Amygdala (tissue), 56 donors: ENCODE results near the gene PIM1.
"Not testable (repeated sequence)": the region's sequence is repeated elsewhere in the genome, so short reads cannot be mapped to it uniquely, and the experiment has no call there.

Experiments
- DNase-seq, 56 donors: peaks; one replicate each; lab custom pipeline; 2025; lab: John Stamatoyannopoulos, UW

Gene PIM1

GRCh38 chr6:37185949-37186720 is 16.2 kb downstream of the PIM1 start:
- DNase-seq: not testable (repeated sequence)

- DNase-seq: no peak
Observed at GRCh38 chr6:37187321-37188022, 17.5 kb downstream of the PIM1 start.

GRCh38 chr6:37188962-37189510 is 19.1 kb downstream of the PIM1 start:
- no peak for DNase-seq

GRCh38 chr6:37190159-37190535 is 20.2 kb downstream of the PIM1 start:
- no peak for DNase-seq

- DNase-seq: no peak
Observed at GRCh38 chr6:37192666-37193065, 22.7 kb downstream of the PIM1 start.

- DNase-seq: not testable (repeated sequence)
Observed at GRCh38 chr6:37194886-37195285, 24.9 kb downstream of the PIM1 start.

- DNase-seq: not testable (repeated sequence)
Observed at GRCh38 chr6:37196451-37196850, 26.5 kb downstream of the PIM1 start.

- no peak for DNase-seq
Observed at GRCh38 chr6:37200085-37200484, 30.1 kb downstream of the PIM1 start.

GRCh38 chr6:37201726-37202125 is 31.8 kb downstream of the PIM1 start:
- no peak for DNase-seq

- DNase-seq: no peak
Observed at GRCh38 chr6:37202788-37203491, 33.0 kb downstream of the PIM1 start.

- DNase-seq: no peak
Observed at GRCh38 chr6:37204014-37204751, 34.2 kb downstream of the PIM1 start.

- DNase-seq: no peak
Observed at GRCh38 chr6:37205175-37205996, 35.4 kb downstream of the PIM1 start.

- no peak for DNase-seq
Observed at GRCh38 chr6:37205997-37206340, 36.0 kb downstream of the PIM1 start.

- DNase-seq: no peak
Observed at GRCh38 chr6:37206622-37207021, 36.7 kb downstream of the PIM1 start.

- peak in 41 of 56 donors; percentile 1 to 75 (median 30) for DNase-seq
Observed at GRCh38 chr6:37207903-37208456, 38.0 kb downstream of the PIM1 start.

GRCh38 chr6:37208793-37209192 is 38.8 kb downstream of the PIM1 start:
- DNase-seq: no peak

- DNase-seq: no peak
Observed at GRCh38 chr6:37209461-37210205, 39.7 kb downstream of the PIM1 start.

- peak in 44 of 56 donors; percentile 2 to 84 (median 36) for DNase-seq
Observed at GRCh38 chr6:37210313-37210968, 40.5 kb downstream of the PIM1 start.
